Measurements from ENCODE around the gene C20orf202. TPM values are rescaled to one million over a fixed set of nuclear protein-coding genes. Genes with fewer than 3 reads are reported as not detected.
A peak's percentile ranks its signal among the peaks of the same experiment; 100 is the strongest.
"Not testable (repeated sequence)": the region's sequence is repeated elsewhere in the genome, so short reads cannot be mapped to it uniquely, and the experiment has no call there.

Gene C20orf202
- total RNA-seq, 1 experiment from 2014 or later: 0.05 TPM

DNA sequence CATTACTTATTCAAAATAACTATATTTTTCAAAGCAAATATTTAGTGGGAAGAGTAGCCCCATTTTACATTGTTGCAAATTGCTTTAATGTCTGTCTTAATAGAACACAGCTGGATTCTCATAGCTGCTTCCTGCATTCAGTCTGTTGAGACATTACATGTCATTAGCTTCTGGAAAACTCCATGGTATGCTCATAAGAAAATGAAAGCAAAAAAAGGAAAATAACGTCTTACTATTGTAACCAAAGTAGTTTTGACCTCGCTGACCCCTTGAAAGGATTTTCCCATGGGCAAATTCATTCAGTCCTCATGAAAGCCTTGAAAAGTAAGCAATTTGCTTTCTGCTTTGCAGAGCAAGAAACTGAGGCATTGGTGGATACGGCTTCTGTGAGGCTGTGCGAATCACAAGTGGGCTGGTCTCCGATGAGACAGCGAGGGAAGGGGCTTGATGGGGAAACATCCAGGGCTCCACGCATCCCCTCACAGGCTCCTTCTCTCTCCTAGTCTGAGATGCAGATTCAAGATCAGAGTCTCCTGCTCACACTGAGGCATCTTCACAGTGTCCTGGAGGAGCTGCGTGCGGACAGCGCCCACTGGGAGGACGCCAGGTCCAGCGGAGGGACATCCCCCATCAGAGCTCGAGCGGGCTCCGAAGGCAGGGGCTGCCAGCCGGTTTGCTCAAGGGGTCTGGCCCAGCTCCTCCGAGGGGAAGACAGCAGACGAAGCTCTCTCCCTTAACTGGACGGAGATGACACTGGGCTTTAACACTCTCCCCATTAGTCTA lies 3.3 kb downstream of the C20orf202 start:
- no peak for DNase-seq (ENCODE audit: extremely low read depth, low read depth)

DNA sequence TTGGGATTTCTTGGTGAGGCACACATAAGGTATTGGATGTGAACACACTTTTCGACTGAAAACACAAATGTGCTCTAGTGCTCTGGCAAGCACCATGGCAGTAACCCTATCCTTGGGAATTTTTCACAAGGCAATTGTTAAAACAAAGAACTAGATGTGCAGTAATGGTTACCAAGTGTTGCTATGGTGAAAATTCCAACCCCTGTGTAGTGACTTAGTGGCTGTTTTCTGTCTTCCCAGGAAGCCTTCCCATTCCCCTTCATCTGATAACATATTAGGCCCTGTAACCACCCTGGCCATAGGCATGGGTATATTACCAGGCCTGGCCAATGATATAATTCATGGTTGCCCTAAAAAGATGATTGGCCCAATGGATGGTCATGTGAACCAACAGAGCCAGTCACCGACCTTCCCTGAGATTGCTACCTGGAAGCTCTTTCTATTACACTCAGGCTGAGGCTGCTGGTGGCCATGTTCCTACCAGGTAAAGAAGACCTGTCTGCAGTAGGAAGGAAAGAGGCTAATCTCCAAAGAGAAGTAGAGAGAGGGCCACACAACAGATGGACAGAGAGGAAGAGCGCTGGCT lies 4.1 kb downstream of the C20orf202 start:
- DNase-seq (ENCODE audit: extremely low read depth, low read depth): no peak

DNA sequence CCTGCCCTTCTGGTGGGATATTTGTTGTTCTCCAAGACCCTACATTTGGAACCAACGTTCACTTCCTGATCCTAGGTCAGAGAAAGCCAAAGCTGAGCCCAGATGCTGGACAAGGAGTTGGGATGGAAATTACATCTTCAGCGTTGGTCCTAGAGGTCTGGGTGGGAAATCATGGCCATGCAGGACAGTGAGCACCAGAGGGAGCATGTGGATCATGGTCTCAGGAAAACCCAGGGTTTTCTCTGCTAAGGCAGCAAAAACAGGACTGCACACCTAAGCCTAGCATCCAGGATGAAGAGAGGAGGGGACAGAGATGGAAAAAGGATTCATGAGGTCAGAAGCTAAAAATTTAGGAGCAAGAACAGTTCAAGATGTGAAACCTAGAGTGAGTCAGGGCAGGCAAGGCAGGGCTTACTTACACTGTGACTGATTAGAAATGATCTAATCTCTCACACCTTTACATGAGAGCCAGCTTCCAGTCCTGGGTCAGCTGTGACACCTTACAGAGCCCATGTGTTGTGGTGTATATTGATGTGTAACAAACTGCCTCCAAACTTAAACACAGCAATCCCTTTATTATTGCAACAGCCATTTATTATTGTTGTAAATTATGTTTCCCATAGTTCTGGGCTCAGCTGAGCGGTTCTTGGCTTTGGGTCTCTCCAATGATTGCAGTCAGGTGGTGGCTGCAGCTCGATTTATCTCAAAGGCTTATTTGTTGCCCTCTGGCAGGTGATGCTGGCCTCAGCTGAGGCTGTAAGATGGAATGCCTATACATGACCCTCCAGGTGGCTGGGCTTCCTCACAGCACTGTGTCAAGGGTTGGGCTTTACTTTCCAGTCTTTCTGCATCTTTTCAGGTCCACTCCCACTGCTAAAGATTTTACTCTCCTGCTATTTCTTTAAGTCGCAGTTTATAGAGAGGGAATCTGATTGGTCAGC lies 6.5 kb downstream of the C20orf202 start:
- no peak for DNase-seq (ENCODE audit: extremely low read depth, low read depth)

DNA sequence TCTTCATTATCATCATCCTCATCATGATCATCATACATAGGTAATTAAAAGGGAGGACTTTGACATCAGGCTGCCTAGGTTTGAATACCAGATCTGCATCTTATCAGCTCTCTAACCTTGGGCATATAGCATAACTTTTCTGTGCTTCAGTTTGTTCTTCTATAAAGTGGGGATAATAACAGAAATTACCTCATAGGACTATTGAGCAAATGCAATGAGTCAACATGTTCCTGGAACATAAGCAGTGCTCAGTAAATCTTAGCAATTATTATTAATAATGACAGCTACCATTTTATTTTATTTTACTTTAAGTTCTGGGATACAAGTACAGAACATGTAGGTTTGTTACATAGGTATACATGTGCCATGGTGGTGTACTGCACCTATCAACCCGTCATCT lies 7.2 kb downstream of the C20orf202 start:
- DNase-seq (ENCODE audit: extremely low read depth, low read depth): no peak

DNA sequence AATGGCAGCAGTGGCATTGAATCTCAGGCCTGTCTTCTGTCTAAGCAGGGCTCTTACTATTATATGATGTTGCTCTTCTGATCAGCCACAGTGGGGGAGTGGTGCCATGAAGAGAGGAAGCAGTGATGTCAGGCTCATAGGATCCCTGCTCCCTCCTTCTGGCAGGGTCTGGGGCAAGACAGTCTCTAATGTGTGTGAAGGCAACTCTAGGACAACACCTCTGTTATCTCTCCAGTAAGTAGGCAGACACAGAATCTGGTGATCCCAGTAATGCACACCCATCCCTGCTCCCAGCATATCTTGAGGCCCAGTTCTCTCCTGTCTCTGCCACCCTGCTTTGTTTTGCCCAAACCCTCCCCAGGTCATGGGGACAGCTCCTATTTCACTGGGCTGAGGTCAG lies 8.8 kb downstream of the C20orf202 start:
- DNase-seq (ENCODE audit: extremely low read depth, low read depth): no peak

DNA sequence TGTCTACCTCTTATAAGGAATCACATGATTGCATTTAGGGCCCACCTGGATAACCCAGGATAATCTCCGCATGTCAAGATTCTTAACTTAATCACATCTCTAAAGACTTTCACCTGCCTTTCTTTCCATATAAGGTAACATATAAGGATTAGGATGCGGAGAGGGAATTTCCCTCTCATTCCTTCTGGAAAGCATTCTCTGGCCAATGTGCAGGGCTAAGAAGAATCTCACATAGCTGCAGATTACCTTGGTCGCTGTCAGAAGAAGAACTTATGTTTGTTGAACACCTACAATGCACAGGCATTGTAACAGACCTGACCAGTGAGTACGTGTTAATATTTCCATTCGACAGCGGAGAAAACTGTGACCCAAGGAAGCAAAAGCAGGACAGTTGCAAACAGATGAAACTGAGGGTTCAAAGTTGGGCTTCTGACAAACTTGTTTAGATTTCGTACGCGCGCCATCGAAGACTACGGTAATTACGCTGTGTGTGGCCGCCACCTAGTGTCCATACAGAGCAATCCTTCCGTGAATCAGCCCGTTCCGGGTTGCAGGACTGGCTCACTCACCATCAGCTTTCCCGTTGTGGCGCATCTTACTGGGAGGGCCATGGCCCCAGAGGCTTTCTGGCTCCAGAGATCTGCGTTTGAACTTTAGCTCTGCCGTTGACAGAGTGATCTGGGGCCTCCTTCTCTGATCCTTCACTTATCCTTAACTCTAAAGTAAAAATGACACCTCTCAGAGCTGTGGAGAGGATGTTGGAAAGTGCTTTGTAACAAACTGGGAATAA lies 9.5 kb downstream of the C20orf202 start:
- peak; percentile 67 for DNase-seq (ENCODE audit: extremely low read depth, low read depth)

DNA sequence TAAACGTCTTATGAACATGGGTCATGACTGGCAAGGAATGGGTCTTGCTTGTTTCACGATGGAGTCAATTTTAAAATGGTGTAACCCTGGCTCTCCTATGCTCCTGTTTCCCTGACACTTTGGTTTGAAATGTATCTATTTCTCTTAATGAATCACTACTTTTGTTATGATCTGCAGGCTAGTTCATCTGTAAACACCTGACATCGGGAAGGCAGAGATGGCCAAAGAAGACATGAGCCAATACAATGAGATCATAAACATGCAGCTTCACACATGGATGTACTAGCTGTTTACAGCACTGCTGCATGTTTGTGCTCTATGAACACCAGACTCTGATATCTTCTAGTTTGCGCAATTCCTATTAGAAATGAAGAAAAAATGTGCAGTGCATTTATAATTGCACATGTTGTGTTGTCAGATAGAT lies 11.6 kb downstream of the C20orf202 start:
- DNase-seq (ENCODE audit: extremely low read depth, low read depth): no peak

DNA sequence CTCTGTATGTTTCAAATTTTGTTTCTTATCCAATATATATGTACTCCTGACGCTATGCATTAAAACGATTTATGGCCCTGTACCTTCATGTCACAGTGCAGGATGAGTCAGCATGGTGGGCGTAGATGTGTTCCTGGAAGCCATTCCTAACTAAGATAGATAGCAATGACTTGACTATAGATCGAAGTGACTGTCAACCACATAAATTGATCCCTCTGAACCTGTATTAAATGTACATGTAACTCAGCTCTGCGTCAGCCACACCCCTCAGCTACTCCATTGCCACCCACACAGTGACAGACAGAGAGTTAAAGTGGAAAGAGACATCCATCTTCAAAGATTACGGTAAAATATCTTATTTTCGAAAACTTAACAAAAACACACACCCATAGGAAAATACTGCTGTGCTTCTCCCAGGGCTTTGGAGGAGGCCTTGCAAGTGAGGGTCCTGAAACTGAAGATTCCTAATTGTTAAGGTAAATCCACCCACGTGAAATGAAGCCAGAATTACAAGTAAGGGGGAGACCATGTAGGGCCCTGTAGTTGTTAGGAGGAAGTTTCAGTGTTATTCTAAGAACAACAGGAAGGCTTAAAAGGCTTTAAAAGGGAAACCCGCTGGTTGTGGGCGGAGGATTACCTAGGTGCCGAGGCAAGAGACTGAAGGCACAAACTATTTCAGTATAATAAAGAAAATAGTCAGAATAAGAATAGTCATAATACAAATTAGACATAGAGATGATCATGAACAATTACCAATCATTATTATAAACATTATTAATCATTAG lies 12.3 kb downstream of the C20orf202 start:
- DNase-seq (ENCODE audit: extremely low read depth, low read depth): no peak

DNA sequence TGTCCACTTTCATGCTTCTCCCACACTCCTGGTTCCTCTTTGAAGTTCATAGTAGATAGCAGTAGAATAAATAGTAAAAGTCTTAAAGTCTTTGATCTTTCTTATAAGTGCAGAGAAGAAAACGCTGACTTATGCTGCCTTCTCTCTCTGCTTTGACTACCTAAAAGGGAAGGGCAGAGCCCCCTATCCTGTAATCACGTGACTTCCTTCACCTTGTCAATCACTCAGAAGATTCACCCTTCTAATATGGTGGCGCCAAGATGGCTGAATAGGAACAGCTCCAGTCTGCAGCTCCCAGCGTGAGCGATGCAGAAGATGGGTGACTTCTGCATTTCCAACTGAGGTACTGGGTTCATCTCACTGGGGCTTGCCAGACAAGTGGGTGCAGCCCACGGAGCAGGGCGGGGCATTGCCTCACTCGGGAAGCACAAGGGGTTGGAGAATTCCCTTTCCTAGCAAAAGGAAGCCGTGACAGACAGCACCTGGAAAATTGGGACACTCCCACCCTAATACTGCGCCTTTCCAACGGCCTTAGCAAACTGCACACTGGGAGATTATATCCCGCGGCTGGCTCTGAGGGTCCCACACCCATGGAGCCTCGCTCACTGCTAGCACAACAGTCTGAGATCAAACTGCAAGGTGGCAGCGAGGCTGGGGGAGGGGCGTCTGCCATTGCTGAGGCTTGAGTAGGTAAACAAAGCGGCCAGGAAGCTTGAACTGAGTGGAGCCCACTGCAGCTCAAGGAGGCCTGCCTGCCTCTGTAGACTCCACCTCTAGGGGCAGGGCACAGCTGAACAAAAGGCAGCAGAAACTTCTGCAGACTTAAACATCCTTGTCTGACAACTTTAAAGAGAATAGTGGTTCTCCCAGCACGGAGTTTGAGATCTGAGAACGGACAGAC lies 13.5 kb downstream of the C20orf202 start:
- DNase-seq (ENCODE audit: extremely low read depth, low read depth): not testable (repeated sequence)

DNA sequence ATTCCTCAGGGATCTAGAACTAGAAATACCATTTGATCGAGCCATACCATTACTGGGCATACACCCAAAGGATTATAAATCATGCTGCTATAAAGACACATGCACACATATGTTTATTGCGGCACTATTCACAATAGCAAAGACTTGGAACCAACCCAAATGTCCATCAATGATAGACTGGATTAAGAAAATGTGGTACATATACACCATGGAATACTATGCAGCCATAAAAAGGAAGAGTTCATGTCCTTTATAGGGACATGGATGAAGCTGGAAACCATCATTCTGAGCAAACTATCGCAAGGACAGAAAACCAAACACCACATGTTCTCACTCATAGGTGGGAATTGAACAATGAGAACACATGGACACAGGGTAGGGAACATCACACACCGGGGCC lies 19.5 kb downstream of the C20orf202 start:
- not testable (repeated sequence) for DNase-seq (ENCODE audit: extremely low read depth, low read depth)

DNA sequence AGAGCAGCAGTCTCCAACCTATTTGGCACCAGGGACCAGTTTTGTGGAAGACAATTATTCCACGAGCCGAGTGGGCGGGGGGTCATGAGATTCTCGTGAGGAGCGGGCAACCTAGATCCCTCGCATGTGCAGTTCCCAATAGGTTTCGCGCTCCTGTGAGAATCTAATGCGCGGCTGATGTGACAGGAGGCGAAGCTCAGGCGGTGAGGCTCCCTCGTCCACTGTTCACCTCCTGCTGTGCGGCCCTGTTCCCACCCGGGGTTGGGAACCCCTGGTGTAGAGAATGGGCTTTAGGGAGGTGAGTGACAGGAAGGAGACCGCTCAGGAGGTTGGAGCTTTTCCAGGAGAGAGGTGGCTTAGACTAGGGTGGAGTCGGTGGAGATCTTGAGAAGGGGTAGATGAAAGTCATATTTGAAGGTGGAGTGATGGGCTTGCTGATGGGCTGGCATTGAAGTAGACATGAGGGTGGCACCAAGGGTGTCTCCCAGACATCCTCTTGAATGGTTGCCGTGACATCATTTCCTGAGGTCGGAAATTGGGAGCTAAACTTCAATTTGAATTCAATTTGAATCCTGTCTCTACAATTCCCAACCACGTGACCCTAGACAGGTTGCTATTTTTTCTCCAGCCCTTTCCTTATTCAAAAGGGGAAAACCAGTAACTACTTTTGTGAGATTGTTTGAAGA lies 21.1 kb downstream of the C20orf202 start:
- DNase-seq (ENCODE audit: extremely low read depth, low read depth): no peak

DNA sequence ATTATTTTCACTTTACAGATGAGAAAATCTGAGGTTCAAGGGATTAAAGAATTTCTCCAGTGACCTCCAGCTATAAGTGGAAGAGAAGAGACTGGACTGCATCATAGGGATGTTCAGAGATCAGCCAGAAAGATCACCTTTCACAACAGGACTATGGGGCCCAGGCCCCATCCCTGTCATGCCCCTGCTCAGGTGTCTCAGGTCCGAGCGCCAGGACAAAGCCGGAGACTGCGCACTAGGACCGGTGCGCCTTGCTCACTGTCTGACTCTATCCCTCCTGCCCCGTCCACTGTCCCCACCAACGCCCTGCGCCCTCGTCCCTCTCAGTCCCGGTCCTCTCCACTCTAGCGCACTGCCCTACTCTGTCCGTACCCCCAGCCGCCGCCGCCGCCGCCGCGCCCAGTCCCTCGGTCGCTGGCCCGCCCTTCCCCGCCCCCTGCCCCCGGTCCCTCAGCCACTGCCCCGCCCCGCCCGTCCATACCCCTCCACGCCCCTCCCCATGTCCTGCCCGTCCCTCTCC lies 22.1 kb downstream of the C20orf202 start:
- no peak for DNase-seq (ENCODE audit: extremely low read depth, low read depth)

DNA sequence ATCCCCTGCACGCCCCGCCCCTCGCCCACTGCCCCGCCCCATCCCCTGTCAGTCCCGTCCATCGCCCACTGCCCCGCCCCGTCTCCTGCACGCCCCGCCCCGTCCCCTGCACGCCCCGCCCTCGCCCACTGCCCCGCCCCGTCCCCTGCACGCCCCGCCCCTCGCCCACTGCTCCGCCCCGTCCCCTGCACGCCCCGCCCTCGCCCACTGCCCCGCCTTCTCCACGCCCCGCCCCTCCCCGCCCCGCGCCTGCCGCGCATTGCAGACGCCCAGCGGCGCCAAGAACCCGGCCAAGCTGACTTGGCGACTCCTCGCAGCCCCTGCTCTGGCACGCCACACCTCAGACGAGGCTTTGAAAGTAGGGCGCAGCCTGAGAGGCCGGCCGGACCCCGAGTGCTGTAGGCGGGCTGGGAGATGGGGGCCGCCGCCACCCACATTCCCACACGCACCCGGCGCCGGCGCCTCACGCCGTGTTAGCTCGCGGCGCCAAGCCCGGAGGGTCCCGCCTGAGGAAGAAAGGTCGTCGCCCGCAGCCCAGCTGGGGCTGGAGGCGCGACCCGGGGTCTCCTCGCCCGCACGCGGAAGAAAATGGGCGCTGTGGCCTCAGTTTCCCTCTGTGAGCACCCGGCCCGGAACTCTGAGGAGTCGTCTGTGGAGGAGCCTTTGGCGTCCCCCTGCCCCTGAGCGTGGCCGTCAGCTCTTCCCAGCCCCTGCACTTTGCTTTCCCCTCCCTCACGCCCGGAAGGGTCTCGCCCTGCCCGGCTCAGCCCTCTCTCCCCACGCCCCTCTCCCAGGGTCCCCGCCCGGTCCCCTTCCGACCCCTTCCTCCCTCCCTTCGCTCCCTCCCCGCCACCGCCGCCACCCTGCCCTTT lies 22.8 kb downstream of the C20orf202 start, which contains the start of gene RAD21L1:
RAD21L1 (plus strand) TSS at position 262 of the 872 bp plus-strand sequence. CDS start 2,410 bp downstream, outside the sequence.
- DNase-seq (ENCODE audit: extremely low read depth, low read depth): peak; percentile 71

DNA sequence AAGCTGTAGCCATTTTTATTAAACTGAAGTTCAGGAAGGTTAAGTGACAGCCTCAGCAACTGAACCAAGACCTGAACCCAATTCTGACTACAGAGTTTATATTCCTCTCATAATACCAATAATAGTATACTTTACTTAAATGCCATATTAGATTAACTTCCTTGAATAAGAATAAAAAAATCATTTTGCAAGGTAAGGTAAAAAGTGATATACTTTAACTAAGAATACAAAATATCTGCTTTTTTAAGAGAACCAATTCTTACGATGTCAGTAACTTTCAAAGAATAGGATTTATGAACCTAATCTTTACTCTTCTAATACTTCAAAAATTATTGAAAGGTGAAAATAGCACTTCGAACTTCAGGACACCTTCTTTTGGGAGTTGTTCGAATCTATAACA lies 26.3 kb downstream of the C20orf202 start:
- DNase-seq (ENCODE audit: extremely low read depth, low read depth): no peak

DNA sequence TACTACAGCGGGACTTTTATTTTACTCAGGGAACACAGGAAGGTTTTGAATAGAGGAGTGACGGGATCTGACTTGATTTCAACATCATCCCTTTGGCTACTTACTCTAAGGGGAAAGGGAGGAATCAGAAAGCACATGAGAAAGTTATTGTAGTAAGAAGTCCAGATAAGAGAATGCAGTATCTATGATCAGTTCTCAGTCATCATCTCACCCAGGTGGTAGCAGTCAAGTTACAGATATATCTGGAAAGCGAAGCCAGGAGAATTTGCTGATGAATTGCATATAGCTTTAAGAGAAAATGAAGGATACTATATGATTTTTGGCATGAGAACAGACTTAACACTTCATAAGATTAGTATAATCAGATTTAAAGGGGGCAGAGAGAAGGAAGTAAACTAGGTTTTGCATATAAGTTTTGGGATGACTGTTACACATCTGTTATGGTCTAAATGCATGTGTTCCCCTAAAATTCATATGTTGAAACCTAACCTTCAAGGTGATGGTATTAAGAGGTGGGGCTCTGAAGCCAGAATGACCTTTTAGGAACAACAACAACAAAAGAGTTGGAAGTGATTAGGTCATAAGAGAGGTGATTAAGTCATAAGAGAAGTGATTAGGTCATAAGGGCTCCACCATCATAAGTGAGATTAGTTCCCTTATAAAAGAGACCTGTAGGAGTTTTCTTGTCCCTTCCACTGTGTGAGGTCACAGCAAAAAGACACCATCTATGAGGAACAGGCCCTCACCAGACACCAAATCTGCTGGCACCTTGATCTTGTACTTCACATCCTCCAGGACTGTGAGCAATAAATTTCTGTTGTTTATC lies 29.2 kb downstream of the C20orf202 start:
- no peak for DNase-seq (ENCODE audit: extremely low read depth, low read depth)

DNA sequence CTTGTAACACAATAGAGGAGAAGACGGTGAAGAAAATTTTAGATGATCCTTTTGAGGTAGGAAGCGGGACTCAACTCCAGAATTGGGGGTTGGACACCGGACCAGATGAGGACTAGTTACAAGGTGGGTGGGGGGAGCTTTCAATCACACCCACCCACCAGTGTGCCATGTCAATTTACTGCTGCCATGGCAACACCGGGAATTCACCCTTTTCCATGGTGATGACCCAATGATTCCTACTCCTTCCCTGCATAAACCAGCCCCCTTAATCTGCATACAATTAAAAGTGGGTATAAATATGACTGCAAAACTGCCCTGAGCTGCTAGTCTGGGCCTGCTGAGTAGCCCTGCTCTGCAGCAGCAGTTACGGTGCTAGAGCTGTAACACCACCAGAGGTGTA lies 37.3 kb downstream of the C20orf202 start:
- DNase-seq (ENCODE audit: extremely low read depth, low read depth): no peak

Measured in NCI-H460 (cell line).